Testis (tissue), 3 donors: ENCODE data around the gene NKAIN2. TPM values are rescaled to one million over a fixed set of nuclear protein-coding genes. Genes with fewer than 3 reads are reported as not detected.

Experiments
- DNase-seq: peaks from one replicate; pipeline ENCODE4 v3.0.0-alpha.2; 2019
- H3K27ac ChIP-seq, 2 donors: fragments of 200-600 bp; sonication (generic); one replicate each; pipeline ENCODE4 v1.5.1; 2019
- H3K27me3 ChIP-seq: fragments of 200-600 bp; sonication (generic); one replicate; pipeline ENCODE4 v1.5.1; 2019
- H3K36me3 ChIP-seq: fragments of 200-600 bp; sonication (generic); one replicate; pipeline ENCODE4 v1.5.1; 2017; ENCODE audit warnings: low read depth; ENCODE audit errors: missing control alignments
- H3K4me1 ChIP-seq: fragments of 200-600 bp; sonication (generic); one replicate; pipeline ENCODE4 v1.5.1; 2019
- H3K4me3 ChIP-seq, 2 donors: fragments of 200-600 bp; sonication (generic); one replicate each; pipeline ENCODE4 v1.5.1; 2017 to 2019
- H3K9me3 ChIP-seq: fragments of 200-600 bp; sonication (generic); one replicate; pipeline ENCODE4 v1.5.1; 2017
- CTCF ChIP-seq, 3 experiments: fragments of 450-650 bp in 2 of 3; fragments of 200-600 bp in 1 of 3; sonication (generic) in 1 of 3; IDR thresholded peaks; one replicate each; pipeline ENCODE4 v1.5.1; 2016 to 2019; ENCODE audit warnings: antibody characterized with exemption in 3 of 3, mild to moderate bottlenecking in 2 of 3, moderate library complexity in 1 of 3
- POLR2A ChIP-seq: fragments of 450-650 bp; IDR thresholded peaks from one replicate; pipeline ENCODE4 v1.6.1; 2017; ENCODE audit warnings: antibody characterized with exemption, mild to moderate bottlenecking, moderate library complexity
- WGBS, 2 donors: methylation state at CpG; one replicate each; pipeline ENCODE4 v1.1.5; 2018; 5-methylcytosine and 5-hydroxymethylcytosine counted together
- intact Hi-C: fragments of 100-400 bp; cut with DNase I; formaldehyde crosslinking; loops from one replicate; pipeline ENCODE4 v1.15.1; 2023; ENCODE audit warnings: low total_unique reads
- polyA plus RNA-seq: library from polyadenylated mRNA; stranded (reverse); fragments of 350-450 nt; fragmentation: Illumina TruSeq; extraction: RNeasy Lipid Tissue Mini Kit (QIAGEN cat#74804); gene quantifications from one replicate; pipeline ENCODE4 v1.2.3, GENCODE V29; 2014; ENCODE audit warnings: low read depth, low replicate concordance; ENCODE audit not compliant: insufficient read depth
- total RNA-seq, 2 donors: library from RNA; depleted of rRNA; stranded (reverse); fragments of >200 nt; gene quantifications; one replicate each; pipeline ENCODE4 v1.2.3, GENCODE V29; 2016

The NKAIN2 gene
- total and polyA plus RNA-seq, 3 donors from 2014 or later: 0.56 to 1.1 (median 0.71) TPM

- no peak overlapping the region for H3K27ac ChIP-seq
- H3K9me3 ChIP-seq: no peaks in the 10 kb centered on the region
- no peaks in the 10 kb centered on the region for H3K4me1 ChIP-seq
- no peaks in the 10 kb centered on the region for H3K36me3 ChIP-seq
- H3K27me3 ChIP-seq: no peaks in the 10 kb centered on the region
- no peak overlapping the region for H3K4me3 ChIP-seq
- DNase-seq: no peak
- TF ChIP-seq CTCF (IDR thresholded peaks at IDR 0.05) (no peak), POLR2A (no peak)
- intact Hi-C loops: no loop called here
- 72 to 79% methylated on average over 1 of the region's 1 CpG for whole genome bisulfite sequencing, 2 donors
Measured at GRCh38 chr6:124260337-124260736, 456.7 kb downstream of the NKAIN2 start.

GRCh38 chr6:124269733-124270132 is 466.1 kb downstream of the NKAIN2 start:
- H3K36me3 ChIP-seq: no peaks in the 10 kb centered on the region
- 91 to 96% methylated on average over 3 of the region's 3 CpGs for WGBS, 2 donors
- no peak overlapping the region for H3K27ac ChIP-seq
- no peak for TF ChIP-seq POLR2A
- TF ChIP-seq CTCF (IDR thresholded peaks at IDR 0.05): no peak
- no peaks in the 10 kb centered on the region for H3K9me3 ChIP-seq
- no peak overlapping the region for H3K4me3 ChIP-seq
- no peak for DNase-seq
- no peaks in the 10 kb centered on the region for H3K27me3 ChIP-seq
- intact Hi-C loops: no loop called here
- no peaks in the 10 kb centered on the region for H3K4me1 ChIP-seq

- 67 to 73% methylated on average over 1 of the region's 1 CpG for WGBS, 2 donors
- intact Hi-C loops: no loop called here
- Histone ChIP-seq H3K4me3 (no peak overlapping the region), H3K9me3 (no peaks in the 10 kb centered on the region), H3K36me3 (no peaks in the 10 kb centered on the region), H3K27me3 (no peaks in the 10 kb centered on the region), H3K27ac (no peak overlapping the region), H3K4me1 (no peaks in the 10 kb centered on the region)
- DNase-seq: no peak
- TF ChIP-seq CTCF (IDR thresholded peaks at IDR 0.05) (no peak), POLR2A (no peak)
Measured at GRCh38 chr6:124273701-124274100, 470.0 kb downstream of the NKAIN2 start.

- H3K36me3 ChIP-seq: no peaks in the 10 kb centered on the region
- intact Hi-C loops: no loop called here
- H3K27me3 ChIP-seq: no peaks in the 10 kb centered on the region
- no peak overlapping the region for H3K27ac ChIP-seq
- no peak for TF ChIP-seq POLR2A
- no peak overlapping the region for H3K4me3 ChIP-seq
- H3K9me3 ChIP-seq: no peaks in the 10 kb centered on the region
- 86 to 87% methylated on average over 2 of the region's 2 CpGs for WGBS, 2 donors
- no peak for DNase-seq
- H3K4me1 ChIP-seq: no peaks in the 10 kb centered on the region
Measured at GRCh38 chr6:124282541-124282940, 478.9 kb downstream of the NKAIN2 start.

GRCh38 chr6:124283486-124283885 is 479.8 kb downstream of the NKAIN2 start:
- DNase-seq: no peak
- intact Hi-C loops: no loop called here
- no peaks in the 10 kb centered on the region for H3K36me3 ChIP-seq
- H3K27me3 ChIP-seq: no peaks in the 10 kb centered on the region
- no peak overlapping the region for H3K4me3 ChIP-seq
- no peaks in the 10 kb centered on the region for H3K4me1 ChIP-seq
- no peak overlapping the region for H3K27ac ChIP-seq
- TF ChIP-seq CTCF (IDR thresholded peaks at IDR 0.05) (no peak), POLR2A (no peak)
- WGBS, 2 donors: 76 to 90% methylated on average over 1 of the region's 1 CpG
- H3K9me3 ChIP-seq: no peaks in the 10 kb centered on the region
